Measurements from ENCODE around the gene TMEM190. TPM values are rescaled to one million over a fixed set of nuclear protein-coding genes. Genes with fewer than 3 reads are reported as not detected.

The TMEM190 gene
- total RNA-seq, 2 experiments from 2014 or later: not detected

- intact Hi-C loops (cut with micrococcal nuclease): no loop called here
- Mint-ChIP-seq H3K4me1 (ENCODE audit: low read depth) (peaks cover 25% of the 10 kb centered on the region), H3K4me3 (no peak overlapping the region), H3K36me3 (ENCODE audit: low read depth) (peaks cover 14% of the 10 kb centered on the region), H3K27ac (no peak overlapping the region), H3K9me3 (no peaks in the 10 kb centered on the region), H3K27me3 (ENCODE audit: low read depth) (no peaks in the 10 kb centered on the region)
- CTCF ChIA-PET: interaction anchor here (3.2 kb wide), 1 partner anchor 80 kb away, joined by 26 read pairs; no protein-coding TSS in a partner anchor
- DNase-seq: no peak
Observed at GRCh38 chr19:55382013-55382412, 5.4 kb downstream of the TMEM190 start.

GRCh38 chr19:55382522-55383054 is 6.0 kb downstream of the TMEM190 start:
- CTCF ChIA-PET: interaction anchor here (1.2 to 3.2 kb wide), 2 partner anchors 80 to 90 kb away, joined by 3 to 26 read pairs; no protein-coding TSS in a partner anchor
- intact Hi-C loops (cut with micrococcal nuclease): loop anchor here (1.0 kb wide), 2 partner anchors 81 to 170 kb away; no protein-coding TSS in a partner anchor
- peaks cover 20% of the 10 kb centered on the region for H3K36me3 Mint-ChIP-seq (ENCODE audit: low read depth)
- H3K27me3 Mint-ChIP-seq (ENCODE audit: low read depth): no peaks in the 10 kb centered on the region
- peak overlapping the region; percentile 89 for H3K27ac Mint-ChIP-seq
- H3K4me1 Mint-ChIP-seq (ENCODE audit: low read depth): peaks cover 31% of the 10 kb centered on the region
- no peak for DNase-seq
- H3K4me3 Mint-ChIP-seq: peak overlapping the region; percentile 84
- no peaks in the 10 kb centered on the region for H3K9me3 Mint-ChIP-seq

- no peaks in the 10 kb centered on the region for H3K9me3 Mint-ChIP-seq
- no peaks in the 10 kb centered on the region for H3K27me3 Mint-ChIP-seq (ENCODE audit: low read depth)
- intact Hi-C loops (cut with micrococcal nuclease): loop anchor here (1.0 to 2.0 kb wide), 3 partner anchors 82 to 171 kb away; no protein-coding TSS in a partner anchor
- H3K4me3 Mint-ChIP-seq: peak overlapping the region; percentile 84
- H3K36me3 Mint-ChIP-seq (ENCODE audit: low read depth): peaks cover 29% of the 10 kb centered on the region
- peaks cover 40% of the 10 kb centered on the region for H3K4me1 Mint-ChIP-seq (ENCODE audit: low read depth)
- DNase-seq: peak; percentile 65
- CTCF ChIA-PET: interaction anchor here (1.2 to 3.2 kb wide), 6 partner anchors 25 to 91 kb away, joined by 3 to 26 read pairs (median 4); no protein-coding TSS in a partner anchor
- peak overlapping the region; percentile 89 for H3K27ac Mint-ChIP-seq
Observed at GRCh38 chr19:55383279-55384130, 6.9 kb downstream of the TMEM190 start.

- Mint-ChIP-seq H3K4me1 (ENCODE audit: low read depth) (peaks cover 47% of the 10 kb centered on the region), H3K27me3 (ENCODE audit: low read depth) (no peaks in the 10 kb centered on the region), H3K27ac (peak within 1 kb of the TSS; percentile 97), H3K4me3 (peak within 1 kb of the TSS; percentile 100), H3K9me3 (no peaks in the 10 kb centered on the region), H3K36me3 (ENCODE audit: low read depth) (peaks cover 36% of the 10 kb centered on the region)
- DNase-seq: peak; percentile 50
- intact Hi-C loops (cut with micrococcal nuclease): loop anchor here (2.0 kb wide), 1 partner anchor 92 kb away; no protein-coding TSS in a partner anchor
- CTCF ChIA-PET: interaction anchor here (0.6 to 3.2 kb wide), 9 partner anchors 25 to 266 kb away, joined by 3 to 26 read pairs (median 4); no protein-coding TSS in a partner anchor
Observed at GRCh38 chr19:55384131-55384919, 7.7 kb downstream of the TMEM190 start, which contains the start of gene TMEM238. Gene TMEM238 (minus strand): TSS chr19:55384292. CDS start chr19:55384259, 33 bp downstream.

GRCh38 chr19:55384920-55385723 is 8.5 kb downstream of the TMEM190 start:
- no peaks in the 10 kb centered on the region for H3K27me3 Mint-ChIP-seq (ENCODE audit: low read depth)

GRCh38 chr19:55385724-55386492 is 9.3 kb downstream of the TMEM190 start, which contains the start of gene RPL28:
Gene RPL28 (plus strand): TSS chr19:55385932. CDS start chr19:55386358, 426 bp downstream.
- intact Hi-C loops (cut with micrococcal nuclease): loop anchor here (1.0 to 5.0 kb wide), 10 partner anchors 22 to 924 kb away; partner anchors contain the start of genes FIZ1, HSPBP1, KMT5C and LENG9
- Mint-ChIP-seq H3K27me3 (ENCODE audit: low read depth) (no peaks in the 10 kb centered on the region), H3K36me3 (ENCODE audit: low read depth) (peaks cover 46% of the 10 kb centered on the region), H3K4me3 (peak within 1 kb of the TSS; percentile 100), H3K9me3 (no peaks in the 10 kb centered on the region), H3K4me1 (ENCODE audit: low read depth) (peaks cover 59% of the 10 kb centered on the region), H3K27ac (peak within 1 kb of the TSS; percentile 97)
- peak; percentile 99 for DNase-seq
- CTCF ChIA-PET: no interaction called here

More at GRCh38 chr19:55384920-55385723, 8.5 kb downstream of the TMEM190 start:
- Mint-ChIP-seq H3K4me1 (ENCODE audit: low read depth) (peaks cover 54% of the 10 kb centered on the region), H3K27ac (peak overlapping the region; percentile 97), H3K36me3 (ENCODE audit: low read depth) (peaks cover 43% of the 10 kb centered on the region), H3K4me3 (peak overlapping the region; percentile 100), H3K9me3 (no peaks in the 10 kb centered on the region)
- intact Hi-C loops (cut with micrococcal nuclease): loop anchor here (1.0 to 5.0 kb wide), 10 partner anchors 23 to 923 kb away; partner anchors contain the start of genes FIZ1, HSPBP1, KMT5C and LENG9
- CTCF ChIA-PET: interaction anchor here (0.6 to 3.2 kb wide), 9 partner anchors 24 to 267 kb away, joined by 3 to 26 read pairs (median 4); no protein-coding TSS in a partner anchor
- peak; percentile 99 for DNase-seq

- Mint-ChIP-seq H3K27me3 (ENCODE audit: low read depth) (no peaks in the 10 kb centered on the region), H3K4me3 (peak overlapping the region; percentile 100), H3K36me3 (ENCODE audit: low read depth) (peaks cover 46% of the 10 kb centered on the region), H3K27ac (peak overlapping the region; percentile 97), H3K9me3 (no peaks in the 10 kb centered on the region), H3K4me1 (ENCODE audit: low read depth) (peaks cover 59% of the 10 kb centered on the region)
- intact Hi-C loops (cut with micrococcal nuclease): loop anchor here (5.0 kb wide), 2 partner anchors 256 to 924 kb away; partner anchors contain the start of genes LENG9, ZNF580 and ZNF581
- CTCF ChIA-PET: no interaction called here
- DNase-seq: peak; percentile 22
Observed at GRCh38 chr19:55386493-55386971, 9.9 kb downstream of the TMEM190 start.

GRCh38 chr19:55387736-55388497 is 11.3 kb downstream of the TMEM190 start:
- Mint-ChIP-seq H3K4me1 (ENCODE audit: low read depth) (peaks cover 50% of the 10 kb centered on the region), H3K27ac (peak overlapping the region; percentile 65), H3K27me3 (ENCODE audit: low read depth) (no peaks in the 10 kb centered on the region), H3K9me3 (no peaks in the 10 kb centered on the region), H3K36me3 (ENCODE audit: low read depth) (peaks cover 46% of the 10 kb centered on the region), H3K4me3 (peak overlapping the region; percentile 100)
- CTCF ChIA-PET: interaction anchor here (1.4 kb wide), 1 partner anchor 86 kb away, joined by 4 read pairs; no protein-coding TSS in a partner anchor
- intact Hi-C loops (cut with micrococcal nuclease): loop anchor here (5.0 kb wide), 2 partner anchors 254 to 926 kb away; partner anchors contain the start of genes LENG9, ZNF580 and ZNF581
- no peak for DNase-seq

- intact Hi-C loops (cut with micrococcal nuclease): loop anchor here (5.0 kb wide), 2 partner anchors 253 to 927 kb away; partner anchors contain the start of genes LENG9, ZNF580 and ZNF581
- no peaks in the 10 kb centered on the region for H3K9me3 Mint-ChIP-seq
- peaks cover 43% of the 10 kb centered on the region for H3K4me1 Mint-ChIP-seq (ENCODE audit: low read depth)
- H3K27ac Mint-ChIP-seq: peak overlapping the region; percentile 63
- no peak for DNase-seq
- H3K4me3 Mint-ChIP-seq: peak overlapping the region; percentile 26
- H3K27me3 Mint-ChIP-seq (ENCODE audit: low read depth): no peaks in the 10 kb centered on the region
- peaks cover 46% of the 10 kb centered on the region for H3K36me3 Mint-ChIP-seq (ENCODE audit: low read depth)
- CTCF ChIA-PET: interaction anchor here (0.6 kb wide), 2 partner anchors 15 to 957 kb away, joined by 3 read pairs; no protein-coding TSS in a partner anchor
Observed at GRCh38 chr19:55389386-55390317, 13.0 kb downstream of the TMEM190 start.
